ENCODE results near the gene RNPS1.

Gene RNPS1

GRCh38 chr16:2213817-2214718 is 53.9 kb downstream of the RNPS1 start:
- DNase-seq (ENCODE audit: low spot score) = no peak

GRCh38 chr16:2212362-2213324 is 55.3 kb downstream of the RNPS1 start:
- DNase-seq (ENCODE audit: low spot score) = no peak

DNA sequence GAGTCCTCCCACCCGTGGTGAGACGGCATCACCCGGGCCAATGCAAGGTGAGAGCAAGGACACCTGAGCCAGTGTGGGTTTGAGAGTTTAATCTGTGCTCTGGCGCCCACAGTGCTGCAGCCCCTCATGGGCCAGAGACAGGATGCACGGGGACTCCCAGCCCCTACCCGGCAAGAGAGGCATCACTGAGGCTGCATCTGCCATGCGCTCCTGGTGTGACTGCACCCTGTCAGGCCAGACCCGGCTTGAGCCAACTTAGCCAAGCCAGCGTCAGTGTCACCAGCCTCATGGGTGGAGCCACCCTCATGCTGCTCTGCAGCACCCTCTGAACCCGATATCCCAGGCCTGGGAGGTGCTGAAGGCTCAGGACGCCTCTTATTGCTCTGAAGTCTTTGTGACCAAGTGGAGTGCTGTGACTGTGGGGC is 56.0 kb downstream of the RNPS1 start:
- DNase-seq (ENCODE audit: low spot score) = no peak

- no peak for DNase-seq (ENCODE audit: low spot score)
These were observed 57.2 kb downstream of the RNPS1 start, which contains the start of gene BRICD5 for GRCh38 chr16:2210386-2211365. BRICD5 (minus strand) TSS chr16:2210863; CDS start chr16:2210833, 30 bp downstream.

DNA sequence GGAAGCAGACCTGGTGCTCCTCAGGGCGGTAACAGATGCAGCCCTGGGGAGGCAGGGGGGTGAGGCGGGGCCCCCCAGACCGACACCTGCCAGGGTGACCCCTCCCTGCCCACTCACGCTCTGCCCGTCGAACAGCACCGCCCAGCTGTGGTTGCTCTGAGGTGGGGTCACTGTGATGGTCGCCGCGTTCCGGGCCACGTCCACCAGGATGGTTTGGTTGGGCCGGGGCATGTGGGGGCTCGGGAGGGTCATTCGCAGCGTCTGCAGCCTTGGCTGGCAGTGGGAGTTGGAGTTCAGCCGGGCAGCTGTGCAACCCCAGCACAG is 58.0 kb downstream of the RNPS1 start:
- no peak for DNase-seq (ENCODE audit: low spot score)

DNA sequence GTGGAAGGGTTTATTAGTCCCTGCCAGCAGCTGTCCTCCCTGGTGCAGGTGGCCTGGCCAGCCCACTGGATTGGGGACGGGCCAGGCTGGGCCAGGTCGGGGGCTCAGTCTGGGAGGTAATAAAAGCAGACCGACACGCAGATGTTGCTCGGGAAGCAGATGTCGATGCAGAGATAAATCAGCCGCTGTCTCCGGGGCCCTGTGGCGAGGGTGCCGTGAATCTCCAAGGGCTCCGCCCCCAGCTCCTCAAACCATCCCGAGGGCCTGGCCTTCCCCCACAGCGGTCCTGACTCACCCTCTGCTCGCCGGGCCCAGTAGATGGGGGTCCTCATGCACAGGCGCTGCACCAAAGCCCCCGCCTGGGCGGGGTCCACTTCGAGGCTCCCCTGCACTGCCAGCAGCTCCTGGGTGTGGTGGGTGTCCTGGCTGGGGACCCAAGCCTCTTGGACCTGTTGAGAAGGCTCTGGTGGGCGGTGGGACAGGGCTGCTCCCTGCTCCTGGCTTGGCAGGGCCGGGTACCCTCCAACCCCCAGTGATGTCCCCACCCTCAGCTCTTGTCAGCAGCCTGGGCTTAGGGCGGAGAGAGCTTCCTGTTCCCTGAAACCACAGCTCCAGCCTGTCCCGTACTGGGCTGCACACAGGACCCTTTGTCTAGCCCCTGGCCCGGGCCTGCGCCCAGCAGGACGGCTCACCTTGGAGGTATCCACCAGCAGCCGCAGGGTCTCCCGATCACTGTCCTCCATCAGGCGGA is 58.5 kb downstream of the RNPS1 start:
- no peak for DNase-seq (ENCODE audit: low spot score)

- DNase-seq (ENCODE audit: low spot score) = no peak
These were observed 59.2 kb downstream of the RNPS1 start for GRCh38 chr16:2208772-2209171.

GRCh38 chr16:2208308-2208707 is 59.6 kb downstream of the RNPS1 start:
- no peak for DNase-seq (ENCODE audit: low spot score)

- DNase-seq (ENCODE audit: low spot score) = no peak
These were observed 60.1 kb downstream of the RNPS1 start for GRCh38 chr16:2207872-2208271.

DNA sequence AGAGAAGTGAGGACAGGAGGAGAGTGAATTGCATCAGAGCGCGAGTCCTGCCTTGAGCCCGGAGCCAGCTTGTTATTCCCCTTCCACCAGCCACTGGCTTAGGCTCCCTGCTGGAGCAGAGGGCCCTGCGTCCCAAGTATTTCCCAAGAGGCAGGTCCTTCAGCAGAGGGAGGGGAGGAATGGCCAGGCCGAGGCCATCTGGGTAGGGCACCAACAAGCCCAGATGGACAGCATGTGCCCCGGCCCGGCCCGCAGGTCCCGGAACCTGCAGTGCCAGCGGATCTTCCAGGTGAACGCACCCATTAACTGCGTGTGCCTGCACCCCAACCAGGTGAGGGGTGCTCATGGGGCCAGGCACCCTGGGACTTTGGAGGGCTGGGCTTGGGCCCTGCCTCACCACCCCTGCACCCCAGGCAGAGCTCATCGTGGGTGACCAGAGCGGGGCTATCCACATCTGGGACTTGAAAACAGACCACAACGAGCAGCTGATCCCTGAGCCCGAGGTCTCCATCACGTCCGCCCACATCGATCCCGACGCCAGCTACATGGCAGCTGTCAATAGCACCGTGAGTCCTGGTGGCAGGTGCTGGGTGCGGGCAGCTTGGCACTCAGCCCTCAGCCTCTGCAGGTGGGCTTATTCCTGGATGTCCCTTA is 61.0 kb downstream of the RNPS1 start:
- no peak for DNase-seq (ENCODE audit: low spot score)

GRCh38 chr16:2206420-2206779 is 61.5 kb downstream of the RNPS1 start:
- no peak for DNase-seq (ENCODE audit: low spot score)

- no peak for DNase-seq (ENCODE audit: low spot score)
These were observed 62.0 kb downstream of the RNPS1 start for GRCh38 chr16:2205967-2206313.

- DNase-seq (ENCODE audit: low spot score) = peak; percentile 100
These were observed 62.6 kb downstream of the RNPS1 start, which contains the start of gene MLST8 for GRCh38 chr16:2205104-2205966. MLST8 (plus strand) TSS chr16:2205454; CDS start chr16:2206086, 632 bp downstream.

- DNase-seq (ENCODE audit: low spot score) = no peak
These were observed 63.4 kb downstream of the RNPS1 start for GRCh38 chr16:2204416-2205103.
